KMS-11 (cell line): ENCODE results near the gene WNT3.

Experiments
- H2AFZ ChIP-seq: fragments of 200-600 bp; sonication (generic); 2 replicates; pipeline ENCODE4 v1.6.1; 2016; ENCODE audit warnings: antibody characterized with exemption, mixed run types, low read depth
- H3K27ac ChIP-seq: fragments of 200-600 bp; sonication (generic); 2 replicates; pipeline ENCODE4 v1.6.1; 2016; ENCODE audit warnings: mild to moderate bottlenecking, mixed run types
- H3K27me3 ChIP-seq: fragments of 200-600 bp; sonication (generic); 2 replicates; pipeline ENCODE4 v1.6.1; 2017; ENCODE audit warnings: mild to moderate bottlenecking, low read depth, mixed run types, moderate library complexity; ENCODE audit not compliant: insufficient read depth
- H3K36me3 ChIP-seq: fragments of 200-600 bp; sonication (generic); 2 replicates; pipeline ENCODE4 v1.6.1; 2017; ENCODE audit warnings: mild to moderate bottlenecking, mixed run types; ENCODE audit not compliant: insufficient read depth
- H3K4me1 ChIP-seq: fragments of 200-600 bp; sonication (generic); 2 replicates; pipeline ENCODE4 v1.6.1; 2016; ENCODE audit warnings: mild to moderate bottlenecking, low read depth, mixed run types; ENCODE audit not compliant: poor library complexity, severe bottlenecking
- H3K4me2 ChIP-seq: fragments of 200-600 bp; sonication (generic); 2 replicates; pipeline ENCODE4 v1.7.0; 2016; ENCODE audit warnings: mild to moderate bottlenecking, mixed run types
- H3K4me3 ChIP-seq: fragments of 200-600 bp; sonication (generic); IDR thresholded peaks from 2 replicates; pipeline ENCODE4 v1.6.1; 2017; ENCODE audit warnings: low read depth, low read length, mixed read lengths; ENCODE audit not compliant: insufficient read depth
- H3K79me2 ChIP-seq: fragments of 200-600 bp; sonication (generic); 2 replicates; pipeline ENCODE4 v1.6.1; 2016; ENCODE audit warnings: low read depth, mixed run types; ENCODE audit not compliant: insufficient read depth
- H3K9ac ChIP-seq: fragments of 200-600 bp; sonication (generic); 2 replicates; pipeline ENCODE4 v1.6.1; 2016; ENCODE audit warnings: mild to moderate bottlenecking, mixed run types
- H4K20me1 ChIP-seq: fragments of 200-600 bp; sonication (generic); 2 replicates; pipeline ENCODE4 v1.6.1; 2016; ENCODE audit warnings: mild to moderate bottlenecking, mixed run types; ENCODE audit not compliant: insufficient read depth
- CTCF ChIP-seq: fragments of 200-600 bp; sonication (generic); conservative IDR thresholded peaks from 2 replicates; pipeline ENCODE4 v1.6.1; 2017; ENCODE audit warnings: low read depth, mild to moderate bottlenecking, antibody characterized with exemption, low read length, moderate library complexity, mixed read lengths

Gene WNT3

GRCh38 chr17:46765453-46765852, 53.0 kb downstream of the WNT3 start:
- Histone ChIP-seq H3K9ac (no peak overlapping the region), H3K27me3 (no peaks in the 10 kb centered on the region), H3K27ac (no peak overlapping the region), H3K4me1 (peaks cover 2% of the 10 kb centered on the region), H3K4me3 (no peak overlapping the region), H3K36me3 (no peaks in the 10 kb centered on the region), H3K4me2 (no peak overlapping the region), H4K20me1 (no peaks in the 10 kb centered on the region), H2AFZ (no peak overlapping the region), H3K79me2 (no peaks in the 10 kb centered on the region)
- TF ChIP-seq CTCF = no peak

- Histone ChIP-seq H4K20me1 (no peaks in the 10 kb centered on the region), H3K27me3 (no peaks in the 10 kb centered on the region), H3K79me2 (no peaks in the 10 kb centered on the region), H2AFZ (no peak overlapping the region), H3K4me1 (no peaks in the 10 kb centered on the region), H3K36me3 (no peaks in the 10 kb centered on the region), H3K4me3 (no peak overlapping the region), H3K4me2 (no peak overlapping the region), H3K9ac (no peak overlapping the region), H3K27ac (no peak overlapping the region)
- no peak for TF ChIP-seq CTCF
Measured at GRCh38 chr17:46764709-46765401, 53.6 kb downstream of the WNT3 start.

- no peak for TF ChIP-seq CTCF
- Histone ChIP-seq H3K4me1 (no peaks in the 10 kb centered on the region), H3K27ac (no peak overlapping the region), H3K4me3 (no peak overlapping the region), H3K79me2 (no peaks in the 10 kb centered on the region), H3K36me3 (no peaks in the 10 kb centered on the region), H2AFZ (no peak overlapping the region), H3K4me2 (no peak overlapping the region), H3K27me3 (no peaks in the 10 kb centered on the region), H3K9ac (no peak overlapping the region), H4K20me1 (no peaks in the 10 kb centered on the region)
Measured at GRCh38 chr17:46764000-46764708, 54.3 kb downstream of the WNT3 start.

- no peaks in the 10 kb centered on the region for H3K79me2 ChIP-seq
- H2AFZ ChIP-seq = no peak overlapping the region
- no peak overlapping the region for H3K27ac ChIP-seq
- H3K27me3 ChIP-seq = no peaks in the 10 kb centered on the region
- no peaks in the 10 kb centered on the region for H4K20me1 ChIP-seq
- no peaks in the 10 kb centered on the region for H3K4me1 ChIP-seq
- H3K4me2 ChIP-seq = no peak overlapping the region
- H3K9ac ChIP-seq = no peak overlapping the region
- TF ChIP-seq CTCF = no peak
- no peaks in the 10 kb centered on the region for H3K36me3 ChIP-seq
- no peak overlapping the region for H3K4me3 ChIP-seq
Measured at GRCh38 chr17:46763416-46763815, 55.1 kb downstream of the WNT3 start.
